Natural killer cell treated with Interleukin-12 subunit alpha and Interleukin-12 subunit beta and Interleukin-15 and Interleukin-18, amount 100 ng/mL, for 72 hours (primary cell): Measurements from ENCODE around the gene CLCN4. TPM values are rescaled to one million over a fixed set of nuclear protein-coding genes. Genes with fewer than 3 reads are reported as not detected.

Experiments used
- ATAC-seq, 2 donors: fragments of 150-1000 bp; cut with Tn5 transposase in 1 of 2; sonication (Bioruptor Pico), chemical (Tn5 transposase) in 1 of 2; 2 replicates each; pipeline ENCODE4 v1.10.0; 2021
- DNase-seq: peaks from one replicate; pipeline ENCODE4 v3.0.0; 2022; ENCODE audit warnings: low spot score
- H3K27ac Mint-ChIP-seq, 2 donors: 1 replicate in 1 of 2; 2 replicates in 1 of 2; pipeline ENCODE4 v1.8.0; 2022; ENCODE audit warnings: mixed read lengths in 2 of 2, mild to moderate bottlenecking in 1 of 2, moderate library complexity in 1 of 2
- H3K27me3 Mint-ChIP-seq, 2 donors: 1 replicate in 1 of 2; 2 replicates in 1 of 2; pipeline ENCODE4 v1.8.0; 2022; ENCODE audit warnings: mixed read lengths in 2 of 2
- H3K36me3 Mint-ChIP-seq: one replicate; pipeline ENCODE4 v1.8.0; 2022; ENCODE audit warnings: mixed read lengths
- H3K4me1 Mint-ChIP-seq, 2 donors: 1 replicate in 1 of 2; 2 replicates in 1 of 2; pipeline ENCODE4 v1.8.0; 2022; ENCODE audit warnings: low read depth in 2 of 2, mixed read lengths in 2 of 2, mild to moderate bottlenecking in 1 of 2
- H3K4me3 Mint-ChIP-seq: one replicate; pipeline ENCODE4 v1.8.0; 2022; ENCODE audit warnings: mixed read lengths
- H3K9me3 Mint-ChIP-seq: 2 replicates; pipeline ENCODE4 v1.8.0; 2022; ENCODE audit warnings: mixed read lengths
- total RNA-seq, 2 donors: library from RNA; stranded (reverse); gene quantifications; one replicate each; pipeline ENCODE4 v1.2.3, GENCODE V29; 2022

Gene CLCN4
- total RNA-seq, 2 donors from 2014 or later, result not detected

DNA sequence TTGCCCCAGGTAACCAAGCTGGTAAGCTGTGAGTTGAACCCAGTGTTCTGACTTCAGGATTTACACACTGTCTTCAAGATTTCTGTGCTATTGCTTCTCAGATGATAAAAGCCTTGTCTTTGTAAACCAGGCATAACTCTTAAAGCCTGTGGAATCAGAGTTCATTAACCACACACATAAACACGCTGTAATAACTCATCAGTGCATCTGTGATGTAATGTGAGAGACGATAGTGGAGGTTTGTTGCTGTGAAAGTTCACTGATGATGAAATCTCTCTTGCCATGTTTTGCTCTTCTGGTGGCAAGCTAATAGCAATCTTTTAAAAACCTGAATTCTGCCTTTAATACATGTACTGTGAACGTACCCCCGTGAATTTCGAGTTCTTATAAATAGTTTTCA lies 41.5 kb downstream of the CLCN4 start:
- no peak for ATAC-seq
- Mint-ChIP-seq H3K4me1 (peaks cover 11 to 12% of the 10 kb centered on the region in 2 donors), H3K4me3 (no peak overlapping the region), H3K27ac (peak overlapping the region in 1 of 2 donors; percentile 18), H3K27me3 (peaks cover 0 to 6% of the 10 kb centered on the region in 2 donors), H3K9me3 (no peaks in the 10 kb centered on the region), H3K36me3 (no peaks in the 10 kb centered on the region)
- DNase-seq, result no peak

DNA sequence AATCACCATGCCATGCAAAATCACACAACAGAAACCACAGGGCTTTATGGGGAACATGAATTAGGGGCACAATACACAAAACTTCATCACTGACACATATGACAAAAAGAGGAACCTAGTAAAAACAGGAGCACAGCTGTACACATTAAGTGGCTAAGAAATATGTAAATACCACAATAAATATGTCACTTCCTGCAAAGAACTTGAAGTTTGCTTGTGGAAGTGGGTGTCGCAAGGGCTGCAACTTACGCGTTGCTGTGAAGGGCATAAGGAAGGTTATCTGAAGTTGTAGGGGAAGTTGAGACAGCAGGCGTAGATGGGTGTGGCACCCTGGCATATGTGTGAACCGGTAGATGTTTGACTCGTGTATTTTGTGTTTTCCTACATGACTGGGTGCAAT lies 42.4 kb downstream of the CLCN4 start:
- Mint-ChIP-seq H3K9me3 (no peaks in the 10 kb centered on the region), H3K27ac (peak overlapping the region in 1 of 2 donors; percentile 18), H3K36me3 (no peaks in the 10 kb centered on the region), H3K4me1 (peaks cover 11 to 12% of the 10 kb centered on the region in 2 donors), H3K4me3 (peak overlapping the region; percentile 26), H3K27me3 (peaks cover 0 to 7% of the 10 kb centered on the region in 2 donors)
- ATAC-seq (peak; percentile 71 to 77), DNase-seq (peak; percentile 72)

DNA sequence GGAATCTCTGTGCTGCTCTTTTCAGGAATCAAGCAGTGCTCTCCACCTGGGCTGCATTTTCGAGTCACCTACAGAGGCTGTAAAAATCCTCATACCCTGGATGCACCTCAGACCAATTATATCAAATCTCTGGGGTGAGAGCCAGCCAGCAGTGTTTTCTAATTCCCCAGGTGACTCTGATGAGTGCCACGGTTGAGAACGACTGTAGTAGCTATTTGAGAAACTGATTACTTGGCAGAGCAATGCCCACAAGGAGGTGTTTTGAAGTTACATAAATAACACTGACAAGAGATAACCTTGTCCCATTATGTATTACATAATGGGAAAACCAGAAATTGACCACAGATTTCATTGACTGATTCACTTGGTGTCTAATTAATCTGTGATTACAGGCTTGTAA lies 46.8 kb downstream of the CLCN4 start:
- Mint-ChIP-seq H3K9me3 (no peaks in the 10 kb centered on the region), H3K36me3 (no peaks in the 10 kb centered on the region), H3K4me3 (no peak overlapping the region), H3K4me1 (peaks cover 9 to 11% of the 10 kb centered on the region in 2 donors), H3K27me3 (peaks cover 0 to 12% of the 10 kb centered on the region in 2 donors), H3K27ac (no peak overlapping the region)
- DNase-seq (no peak), ATAC-seq (no peak)

DNA sequence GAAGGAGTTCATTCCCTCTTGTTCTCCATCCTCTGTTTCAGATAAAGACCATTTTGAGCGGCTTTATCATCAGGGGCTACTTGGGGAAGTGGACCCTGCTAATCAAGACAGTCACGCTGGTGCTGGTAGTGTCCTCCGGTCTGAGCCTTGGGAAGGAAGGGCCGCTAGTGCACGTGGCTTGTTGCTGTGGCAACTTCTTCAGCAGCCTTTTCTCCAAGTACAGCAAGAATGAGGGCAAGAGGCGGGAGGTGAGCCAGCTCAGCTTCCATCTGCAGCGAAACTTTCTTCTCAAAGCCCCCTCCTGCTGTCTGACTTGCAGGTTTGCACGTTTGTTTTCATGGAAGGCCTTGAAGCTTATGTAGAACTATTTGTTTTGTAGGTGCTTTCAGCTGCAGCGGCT lies 49.5 kb downstream of the CLCN4 start:
- peaks cover 0 to 12% of the 10 kb centered on the region in 2 donors for H3K27me3 Mint-ChIP-seq
- ATAC-seq, result no peak
- DNase-seq, result no peak
- H3K36me3 Mint-ChIP-seq, result no peaks in the 10 kb centered on the region
- H3K9me3 Mint-ChIP-seq, result no peaks in the 10 kb centered on the region
- H3K27ac Mint-ChIP-seq, result no peak overlapping the region
- no peak overlapping the region for H3K4me3 Mint-ChIP-seq
- no peaks in the 10 kb centered on the region for H3K4me1 Mint-ChIP-seq

DNA sequence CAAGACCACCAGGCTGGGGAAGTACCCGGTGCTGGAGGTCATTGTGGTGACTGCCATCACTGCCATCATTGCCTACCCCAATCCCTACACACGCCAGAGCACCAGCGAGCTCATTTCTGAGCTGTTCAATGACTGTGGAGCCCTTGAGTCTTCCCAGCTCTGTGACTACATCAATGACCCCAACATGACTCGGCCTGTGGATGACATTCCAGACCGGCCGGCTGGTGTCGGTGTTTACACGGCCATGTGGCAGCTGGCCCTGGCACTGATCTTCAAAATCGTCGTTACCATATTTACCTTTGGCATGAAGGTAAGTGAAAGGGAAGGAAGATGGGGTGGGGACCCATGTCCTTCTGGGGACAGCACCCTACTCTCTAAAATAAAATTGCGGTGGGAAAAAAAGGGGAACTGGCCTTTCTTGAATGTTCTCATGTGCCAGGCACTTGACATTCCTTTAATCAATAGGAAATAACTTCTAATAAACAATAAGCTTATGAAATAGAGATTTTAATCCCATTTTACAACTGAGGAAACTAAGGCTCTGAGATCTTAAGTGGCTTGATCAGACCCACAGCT lies 51.6 kb downstream of the CLCN4 start:
- H3K4me3 Mint-ChIP-seq, result no peak overlapping the region
- no peak for ATAC-seq
- no peak overlapping the region for H3K27ac Mint-ChIP-seq

DNA sequence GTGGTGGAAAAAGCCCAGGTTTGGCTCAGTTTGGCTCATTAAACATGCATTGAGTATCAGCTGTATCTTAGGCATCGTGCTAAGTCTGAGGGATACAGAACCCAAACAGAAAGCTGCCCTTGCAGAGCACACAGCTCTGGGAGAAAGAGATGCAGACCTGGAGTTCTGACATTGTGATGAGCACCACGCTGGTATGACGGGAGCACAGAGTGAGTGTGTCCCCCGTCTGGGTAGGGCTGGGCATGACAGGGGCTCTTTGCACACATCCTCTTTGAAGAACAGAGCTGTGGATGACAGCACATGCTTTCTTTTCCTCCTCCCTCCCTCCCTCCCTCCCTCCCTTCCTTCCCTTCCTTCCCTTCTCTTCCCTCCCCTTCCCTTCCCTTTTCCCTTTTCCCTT lies 52.2 kb downstream of the CLCN4 start:
- no peak overlapping the region for H3K4me3 Mint-ChIP-seq
- H3K27me3 Mint-ChIP-seq, result peaks cover 0 to 10% of the 10 kb centered on the region in 2 donors
- ATAC-seq (no peak), DNase-seq (no peak)
- no peaks in the 10 kb centered on the region for H3K36me3 Mint-ChIP-seq
- no peaks in the 10 kb centered on the region for H3K4me1 Mint-ChIP-seq
- H3K27ac Mint-ChIP-seq, result no peak overlapping the region
- no peaks in the 10 kb centered on the region for H3K9me3 Mint-ChIP-seq

More for the DNA sequence above, 51.6 kb downstream of the CLCN4 start:
- DNase-seq, result no peak
- H3K36me3 Mint-ChIP-seq, result no peaks in the 10 kb centered on the region
- H3K9me3 Mint-ChIP-seq, result no peaks in the 10 kb centered on the region
- no peaks in the 10 kb centered on the region for H3K4me1 Mint-ChIP-seq
- H3K27me3 Mint-ChIP-seq, result peaks cover 0 to 12% of the 10 kb centered on the region in 2 donors

DNA sequence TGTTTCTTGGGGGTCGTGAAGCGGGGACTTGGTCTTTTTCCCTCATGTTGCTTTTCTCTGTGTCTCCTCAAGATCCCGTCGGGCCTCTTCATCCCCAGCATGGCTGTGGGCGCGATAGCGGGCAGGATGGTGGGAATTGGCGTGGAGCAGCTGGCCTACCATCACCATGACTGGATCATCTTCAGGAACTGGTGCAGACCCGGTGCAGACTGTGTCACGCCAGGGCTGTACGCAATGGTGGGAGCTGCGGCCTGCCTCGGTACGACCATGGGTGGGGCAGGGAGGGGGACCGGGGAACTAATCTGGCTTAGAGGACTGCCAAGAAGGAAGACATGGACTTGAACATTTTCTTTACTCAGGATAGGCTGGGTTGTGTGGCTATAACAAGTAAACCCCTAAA lies 55.6 kb downstream of the CLCN4 start:
- ATAC-seq (no peak), DNase-seq (no peak)
- no peaks in the 10 kb centered on the region for H3K4me1 Mint-ChIP-seq
- no peak overlapping the region for H3K27ac Mint-ChIP-seq
- H3K27me3 Mint-ChIP-seq, result peaks cover 0 to 8% of the 10 kb centered on the region in 2 donors
- H3K4me3 Mint-ChIP-seq, result no peak overlapping the region
- H3K9me3 Mint-ChIP-seq, result no peaks in the 10 kb centered on the region
- no peaks in the 10 kb centered on the region for H3K36me3 Mint-ChIP-seq

DNA sequence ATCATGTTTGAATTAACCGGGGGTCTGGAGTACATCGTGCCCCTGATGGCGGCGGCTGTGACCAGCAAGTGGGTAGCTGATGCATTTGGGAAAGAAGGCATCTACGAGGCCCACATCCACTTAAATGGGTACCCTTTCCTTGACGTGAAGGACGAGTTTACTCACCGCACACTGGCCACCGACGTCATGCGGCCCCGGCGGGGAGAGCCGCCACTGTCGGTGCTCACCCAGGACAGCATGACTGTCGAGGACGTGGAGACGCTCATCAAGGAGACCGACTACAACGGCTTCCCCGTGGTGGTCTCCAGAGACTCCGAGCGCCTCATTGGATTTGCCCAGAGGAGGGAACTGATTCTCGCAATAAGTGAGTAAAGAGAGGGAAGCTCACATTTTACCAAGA lies 56.9 kb downstream of the CLCN4 start:
- Mint-ChIP-seq H3K4me1 (peaks cover 0 to 2% of the 10 kb centered on the region in 2 donors), H3K27ac (no peak overlapping the region)

DNA sequence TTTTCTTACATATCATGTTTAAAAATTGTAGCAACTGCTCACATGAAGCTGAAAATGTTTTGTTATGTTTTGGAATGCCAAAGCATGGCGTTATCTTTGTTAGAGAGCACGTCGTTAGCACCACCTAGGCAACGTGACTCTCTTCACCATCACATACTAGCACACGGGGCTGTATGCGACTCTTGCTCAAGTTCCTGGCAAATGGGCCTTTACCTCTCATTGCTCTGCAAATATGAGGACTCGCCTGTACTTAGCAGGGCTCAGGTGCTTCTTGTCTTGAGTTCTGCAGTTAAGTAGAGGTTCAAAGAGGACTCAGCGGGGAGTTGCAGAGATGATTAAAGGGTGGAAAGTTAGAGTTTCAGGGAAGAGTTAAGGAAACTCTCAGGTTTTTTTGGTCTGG lies 59.4 kb downstream of the CLCN4 start:
- Mint-ChIP-seq H3K4me1 (peaks cover 0 to 11% of the 10 kb centered on the region in 2 donors), H3K27ac (no peak overlapping the region), H3K36me3 (no peaks in the 10 kb centered on the region), H3K4me3 (no peak overlapping the region), H3K27me3 (no peaks in the 10 kb centered on the region), H3K9me3 (no peaks in the 10 kb centered on the region)
- DNase-seq (no peak), ATAC-seq (no peak)

More for the DNA sequence above, 56.9 kb downstream of the CLCN4 start:
- H3K9me3 Mint-ChIP-seq, result no peaks in the 10 kb centered on the region
- ATAC-seq (no peak), DNase-seq (no peak)
- no peak overlapping the region for H3K4me3 Mint-ChIP-seq
- no peaks in the 10 kb centered on the region for H3K36me3 Mint-ChIP-seq
- peaks cover 0 to 3% of the 10 kb centered on the region in 2 donors for H3K27me3 Mint-ChIP-seq

DNA sequence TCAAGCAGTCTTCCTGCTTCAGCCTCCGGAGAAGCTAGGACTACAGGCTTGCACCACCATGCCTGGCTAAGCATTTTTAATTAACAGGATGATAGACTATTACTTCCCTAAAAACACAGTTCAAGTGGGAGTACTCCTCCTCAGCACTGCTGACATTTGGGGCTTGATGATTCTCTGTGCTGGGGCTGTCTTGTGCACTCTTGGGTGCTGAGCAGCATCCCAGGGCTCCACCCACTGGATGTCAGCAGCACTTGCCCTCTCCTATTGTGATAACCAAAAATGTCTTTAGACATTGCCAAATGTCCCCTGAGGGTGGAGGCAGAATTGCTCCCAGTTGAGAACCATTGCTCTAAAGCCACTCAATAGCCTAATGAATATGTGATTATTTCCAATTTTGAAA lies 60.4 kb downstream of the CLCN4 start:
- ATAC-seq (no peak), DNase-seq (no peak)
- Mint-ChIP-seq H3K27ac (no peak overlapping the region), H3K4me3 (no peak overlapping the region), H3K27me3 (no peaks in the 10 kb centered on the region), H3K9me3 (no peaks in the 10 kb centered on the region), H3K36me3 (no peaks in the 10 kb centered on the region), H3K4me1 (peaks cover 0 to 16% of the 10 kb centered on the region in 2 donors)

DNA sequence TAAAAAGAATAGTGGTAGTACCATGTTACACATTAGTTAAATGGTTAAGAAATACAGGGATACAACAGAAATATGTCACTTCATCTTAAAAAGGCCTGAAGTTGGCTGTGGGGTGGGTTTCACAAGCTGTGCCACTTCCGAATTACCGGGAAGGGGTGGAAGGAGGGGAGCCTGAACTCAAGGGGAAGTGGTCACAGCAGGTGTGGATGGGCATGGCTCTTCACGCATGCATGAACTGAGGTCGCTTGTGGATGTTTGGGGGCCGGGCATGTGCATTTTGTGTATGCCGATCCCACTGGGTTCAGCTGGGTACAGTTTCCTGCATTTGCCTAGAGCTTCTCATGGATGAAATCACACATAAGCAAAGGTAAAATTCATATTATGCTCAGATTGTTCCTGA lies 64.9 kb downstream of the CLCN4 start:
- peaks cover 6 to 16% of the 10 kb centered on the region in 2 donors for H3K4me1 Mint-ChIP-seq
- peaks cover 2 to 7% of the 10 kb centered on the region in 2 donors for H3K27me3 Mint-ChIP-seq
- DNase-seq, result no peak
- peaks cover 4% of the 10 kb centered on the region for H3K36me3 Mint-ChIP-seq
- no peak overlapping the region for H3K4me3 Mint-ChIP-seq
- H3K9me3 Mint-ChIP-seq, result peaks cover 2% of the 10 kb centered on the region
- no peak overlapping the region for H3K27ac Mint-ChIP-seq
- no peak for ATAC-seq

DNA sequence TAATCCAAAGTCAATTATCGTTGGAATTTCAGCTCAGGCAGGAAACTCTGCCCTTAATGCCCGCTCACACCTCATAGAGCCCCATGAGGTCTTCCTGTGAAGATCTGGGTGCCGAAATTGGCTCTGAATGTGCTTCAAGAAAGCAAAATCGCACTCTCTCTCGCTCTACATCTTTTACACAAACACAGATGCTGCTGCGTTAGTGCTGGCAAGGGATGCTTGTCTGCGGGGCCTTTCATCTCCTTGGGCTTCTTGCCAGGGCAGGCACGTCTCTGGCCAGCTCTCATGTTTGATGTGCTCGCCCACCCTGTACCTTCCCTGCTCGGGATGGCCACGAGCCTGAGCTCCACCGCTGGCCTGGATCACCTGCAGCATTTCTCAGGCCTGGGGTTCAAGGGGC lies 66.5 kb downstream of the CLCN4 start:
- ATAC-seq (no peak), DNase-seq (no peak)
- Mint-ChIP-seq H3K36me3 (peaks cover 4% of the 10 kb centered on the region), H3K27me3 (peaks cover 2 to 7% of the 10 kb centered on the region in 2 donors), H3K27ac (no peak overlapping the region), H3K4me3 (no peak overlapping the region), H3K4me1 (peaks cover 6 to 16% of the 10 kb centered on the region in 2 donors), H3K9me3 (peaks cover 2% of the 10 kb centered on the region)

DNA sequence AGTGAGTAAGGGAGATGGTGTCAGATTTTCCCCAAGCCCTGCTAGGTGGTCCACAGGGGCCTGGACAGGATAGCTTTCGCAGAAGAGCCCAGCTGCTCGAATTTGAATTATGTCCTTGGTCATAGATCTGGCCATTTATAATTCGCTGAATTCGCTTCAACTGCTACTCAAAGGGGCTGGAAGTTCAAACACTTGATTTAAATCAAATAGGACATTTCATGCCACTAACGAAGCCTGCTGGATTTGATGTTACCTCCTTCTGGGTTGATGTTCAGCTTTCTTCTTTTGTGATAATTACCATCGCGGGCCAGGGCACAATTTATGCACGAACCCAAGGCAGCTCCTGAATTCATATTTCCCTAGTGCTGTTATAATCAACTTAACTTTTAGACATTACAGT lies 67.0 kb downstream of the CLCN4 start:
- DNase-seq, result no peak
- ATAC-seq, result no peak
- Mint-ChIP-seq H3K4me1 (peaks cover 6 to 13% of the 10 kb centered on the region in 2 donors), H3K4me3 (no peak overlapping the region), H3K9me3 (peaks cover 2% of the 10 kb centered on the region), H3K36me3 (peaks cover 4% of the 10 kb centered on the region), H3K27me3 (peaks cover 2 to 7% of the 10 kb centered on the region in 2 donors), H3K27ac (no peak overlapping the region)

DNA sequence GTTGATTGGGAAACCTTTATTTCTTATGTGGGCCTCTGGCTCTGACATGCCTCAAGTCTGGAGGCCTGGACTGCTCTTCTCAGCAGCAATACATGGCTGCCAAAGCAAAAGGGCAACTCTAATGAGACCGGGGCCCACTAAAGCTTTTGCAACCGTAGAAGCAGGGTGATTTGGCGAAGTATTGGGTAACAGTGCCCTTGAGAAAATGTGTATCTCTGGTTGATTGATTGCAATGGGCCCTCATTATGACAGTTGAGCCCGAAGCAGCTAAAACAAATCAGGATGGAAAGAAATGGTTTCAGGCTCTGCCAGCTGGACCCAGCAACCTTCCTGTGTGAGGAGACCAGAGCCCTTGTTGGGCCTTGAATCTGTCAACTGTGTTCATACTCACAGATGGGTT lies 73.4 kb downstream of the CLCN4 start:
- no peak for DNase-seq
- no peak overlapping the region for H3K4me3 Mint-ChIP-seq

DNA sequence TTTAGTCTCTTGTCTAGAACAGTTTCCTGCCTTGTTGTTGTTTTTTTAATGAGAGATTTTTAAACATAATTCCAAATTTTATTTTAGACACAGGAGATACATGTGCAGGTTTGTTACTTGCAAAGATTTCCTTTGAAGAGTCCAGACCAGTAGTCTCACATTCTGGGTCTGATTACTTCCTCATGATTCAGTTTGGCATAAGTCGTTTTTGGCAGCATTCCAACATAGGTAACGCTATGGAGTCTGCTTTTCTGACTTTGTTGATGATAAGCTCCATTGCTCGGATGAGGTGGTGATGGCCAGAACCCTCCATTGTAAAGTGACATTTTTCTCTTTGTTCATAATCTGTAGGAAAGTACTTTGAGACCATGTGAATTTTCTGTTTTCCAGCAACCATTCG lies 74.7 kb downstream of the CLCN4 start:
- H3K9me3 Mint-ChIP-seq, result no peaks in the 10 kb centered on the region
- H3K4me1 Mint-ChIP-seq, result peaks cover 0 to 1% of the 10 kb centered on the region in 2 donors
- no peak overlapping the region for H3K4me3 Mint-ChIP-seq
- ATAC-seq (no peak), DNase-seq (no peak)
- H3K36me3 Mint-ChIP-seq, result no peaks in the 10 kb centered on the region
- peaks cover 2 to 6% of the 10 kb centered on the region in 2 donors for H3K27me3 Mint-ChIP-seq
- no peak overlapping the region for H3K27ac Mint-ChIP-seq

More for the DNA sequence above, 73.4 kb downstream of the CLCN4 start:
- peaks cover 4% of the 10 kb centered on the region for H3K36me3 Mint-ChIP-seq
- H3K27ac Mint-ChIP-seq, result no peak overlapping the region
- H3K4me1 Mint-ChIP-seq, result peaks cover 0 to 6% of the 10 kb centered on the region in 2 donors
- peaks cover 2% of the 10 kb centered on the region for H3K9me3 Mint-ChIP-seq
- H3K27me3 Mint-ChIP-seq, result peaks cover 2 to 7% of the 10 kb centered on the region in 2 donors
- ATAC-seq, result no peak
